ENCODE results near the gene CTRB1.

DNA sequence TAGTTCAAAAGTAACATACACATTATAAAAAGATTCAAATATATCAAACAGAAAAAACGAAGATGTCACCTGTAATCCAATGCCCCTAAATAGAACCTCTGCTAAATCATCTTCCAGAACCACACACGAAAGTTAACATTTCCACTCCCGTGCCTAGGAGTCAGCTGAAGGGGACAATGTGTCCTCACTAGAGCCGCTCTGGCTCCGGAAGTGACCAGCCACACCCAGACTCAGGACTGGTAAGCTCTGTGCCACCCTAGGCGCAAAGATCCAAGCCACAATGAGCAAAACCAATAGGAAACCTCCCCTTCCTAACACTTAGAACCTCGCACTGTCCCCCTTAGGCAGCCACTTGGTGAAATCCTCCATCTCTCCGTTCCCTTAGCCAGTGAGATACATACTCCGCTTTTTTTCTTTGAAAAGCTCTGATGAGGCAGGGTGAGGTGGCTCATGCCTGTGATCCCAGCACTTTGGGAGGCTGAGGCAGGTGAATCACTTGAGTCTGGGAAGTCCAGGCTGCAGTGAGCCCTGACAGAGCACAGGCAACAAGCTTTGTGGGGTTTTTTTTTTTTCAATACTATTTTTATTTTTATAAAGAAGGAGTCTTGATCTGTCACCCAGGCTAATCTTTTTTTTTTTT, 11.8 kb downstream of the CTRB1 start:
- TF ChIP-seq, protein P1, sequence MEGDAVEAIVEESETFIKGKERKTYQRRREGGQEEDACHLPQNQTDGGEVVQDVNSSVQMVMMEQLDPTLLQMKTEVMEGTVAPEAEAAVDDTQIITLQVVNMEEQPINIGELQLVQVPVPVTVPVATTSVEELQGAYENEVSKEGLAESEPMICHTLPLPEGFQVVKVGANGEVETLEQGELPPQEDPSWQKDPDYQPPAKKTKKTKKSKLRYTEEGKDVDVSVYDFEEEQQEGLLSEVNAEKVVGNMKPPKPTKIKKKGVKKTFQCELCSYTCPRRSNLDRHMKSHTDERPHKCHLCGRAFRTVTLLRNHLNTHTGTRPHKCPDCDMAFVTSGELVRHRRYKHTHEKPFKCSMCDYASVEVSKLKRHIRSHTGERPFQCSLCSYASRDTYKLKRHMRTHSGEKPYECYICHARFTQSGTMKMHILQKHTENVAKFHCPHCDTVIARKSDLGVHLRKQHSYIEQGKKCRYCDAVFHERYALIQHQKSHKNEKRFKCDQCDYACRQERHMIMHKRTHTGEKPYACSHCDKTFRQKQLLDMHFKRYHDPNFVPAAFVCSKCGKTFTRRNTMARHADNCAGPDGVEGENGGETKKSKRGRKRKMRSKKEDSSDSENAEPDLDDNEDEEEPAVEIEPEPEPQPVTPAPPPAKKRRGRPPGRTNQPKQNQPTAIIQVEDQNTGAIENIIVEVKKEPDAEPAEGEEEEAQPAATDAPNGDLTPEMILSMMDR (IDR thresholded peaks at IDR 0.05), result no peak
- no peak for TF ChIP-seq POLR2A (IDR thresholded peaks at IDR 0.05)

Measured in thyroid gland (tissue), 4 donors.